ENCODE data around the gene IL11RA.

- TF ChIP-seq CTCF (IDR thresholded peaks at IDR 0.05) = no peak
- no peak for TF ChIP-seq ZFX (IDR thresholded peaks at IDR 0.05; ENCODE audit: borderline replicate concordance)
These were observed 6.5 kb downstream of the IL11RA start for GRCh38 chr9:34658461-34658860.
